NB4 (cell line): Measurements from ENCODE around the gene ARHGEF7.

ENCODE experiments used
- MYC ChIP-seq: IDR thresholded peaks from 2 replicates; pipeline ENCODE4 v1.6.1; 2011; ENCODE audit warnings: low read depth, low read length
- POLR2A ChIP-seq: IDR thresholded peaks from 2 replicates; pipeline ENCODE4 v1.6.1; 2011; ENCODE audit warnings: mild to moderate bottlenecking; ENCODE audit not compliant: insufficient read length; ENCODE audit errors: extremely low read depth
- TF ChIP-seq, protein P1 (sequence below): IDR thresholded peaks from one replicate; pipeline ENCODE4 v1.5.1; 2012; ENCODE audit warnings: low read depth, low read length
- TF ChIP-seq, protein P2 (sequence below): IDR thresholded peaks from 2 replicates; pipeline ENCODE4 v1.6.1; 2011; ENCODE audit warnings: low read depth, low read length

GRCh38 chr13:111280681-111281585, 165.8 kb downstream of the ARHGEF7 start:
- TF ChIP-seq, protein P1, sequence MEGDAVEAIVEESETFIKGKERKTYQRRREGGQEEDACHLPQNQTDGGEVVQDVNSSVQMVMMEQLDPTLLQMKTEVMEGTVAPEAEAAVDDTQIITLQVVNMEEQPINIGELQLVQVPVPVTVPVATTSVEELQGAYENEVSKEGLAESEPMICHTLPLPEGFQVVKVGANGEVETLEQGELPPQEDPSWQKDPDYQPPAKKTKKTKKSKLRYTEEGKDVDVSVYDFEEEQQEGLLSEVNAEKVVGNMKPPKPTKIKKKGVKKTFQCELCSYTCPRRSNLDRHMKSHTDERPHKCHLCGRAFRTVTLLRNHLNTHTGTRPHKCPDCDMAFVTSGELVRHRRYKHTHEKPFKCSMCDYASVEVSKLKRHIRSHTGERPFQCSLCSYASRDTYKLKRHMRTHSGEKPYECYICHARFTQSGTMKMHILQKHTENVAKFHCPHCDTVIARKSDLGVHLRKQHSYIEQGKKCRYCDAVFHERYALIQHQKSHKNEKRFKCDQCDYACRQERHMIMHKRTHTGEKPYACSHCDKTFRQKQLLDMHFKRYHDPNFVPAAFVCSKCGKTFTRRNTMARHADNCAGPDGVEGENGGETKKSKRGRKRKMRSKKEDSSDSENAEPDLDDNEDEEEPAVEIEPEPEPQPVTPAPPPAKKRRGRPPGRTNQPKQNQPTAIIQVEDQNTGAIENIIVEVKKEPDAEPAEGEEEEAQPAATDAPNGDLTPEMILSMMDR: no peak
- TF ChIP-seq, protein P2, sequence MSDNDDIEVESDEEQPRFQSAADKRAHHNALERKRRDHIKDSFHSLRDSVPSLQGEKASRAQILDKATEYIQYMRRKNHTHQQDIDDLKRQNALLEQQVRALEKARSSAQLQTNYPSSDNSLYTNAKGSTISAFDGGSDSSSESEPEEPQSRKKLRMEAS: no peak
- TF ChIP-seq POLR2A (no peak), MYC (no peak)
